Suprapubic skin (tissue), 4 donors: ENCODE results near the gene EPHB1. TPM values are rescaled to one million over a fixed set of nuclear protein-coding genes. Genes with fewer than 3 reads are reported as not detected.

Experiments used
- DNase-seq, 2 donors: peaks; one replicate each; pipeline ENCODE4 v3.0.0-alpha.2; 2019; ENCODE audit warnings: low spot score in 2 of 2
- H3K27ac ChIP-seq: fragments of 200-600 bp; sonication (generic); one replicate; pipeline ENCODE4 v1.5.1; 2019
- H3K27me3 ChIP-seq: fragments of 200-600 bp; sonication (generic); one replicate; pipeline ENCODE4 v1.5.1; 2019
- H3K36me3 ChIP-seq: fragments of 200-600 bp; sonication (generic); one replicate; pipeline ENCODE4 v1.5.1; 2019
- H3K4me1 ChIP-seq: fragments of 200-600 bp; sonication (generic); one replicate; pipeline ENCODE4 v1.5.1; 2019
- H3K4me3 ChIP-seq: fragments of 200-600 bp; sonication (generic); one replicate; pipeline ENCODE4 v1.5.1; 2019; ENCODE audit warnings: mild to moderate bottlenecking
- H3K9me3 ChIP-seq: fragments of 200-600 bp; sonication (generic); one replicate; pipeline ENCODE4 v1.5.1; 2019
- CTCF ChIP-seq, 2 donors: fragments of 200-600 bp in 1 of 2; fragments of 450-650 bp in 1 of 2; sonication (generic) in 1 of 2; IDR thresholded peaks; one replicate each; pipeline ENCODE4 v1.5.1; 2016 to 2019; ENCODE audit warnings: antibody characterized with exemption in 2 of 2, mild to moderate bottlenecking in 1 of 2, moderate library complexity in 1 of 2
- EP300 ChIP-seq: sonication (generic); formaldehyde crosslinking; IDR thresholded peaks from one replicate; pipeline ENCODE4 v1.6.1; 2017; ENCODE audit warnings: antibody characterized with exemption
- POLR2A ChIP-seq, 2 donors: fragments of 450-650 bp; IDR thresholded peaks; one replicate each; pipeline ENCODE4 v1.6.1; 2017; ENCODE audit warnings: antibody characterized with exemption in 2 of 2, mild to moderate bottlenecking in 2 of 2, moderate library complexity in 2 of 2
- POLR2AphosphoS5 ChIP-seq, 3 donors: sonication (generic); formaldehyde crosslinking; IDR thresholded peaks; one replicate each; pipeline ENCODE4 v1.6.1; 2017; ENCODE audit warnings: antibody characterized with exemption in 3 of 3
- WGBS: methylation state at CpG from one replicate; pipeline ENCODE4 v1.1.5; 2018; 5-methylcytosine and 5-hydroxymethylcytosine counted together
- total RNA-seq, 4 donors: library from RNA; depleted of rRNA; stranded (reverse); fragments of >200 nt; gene quantifications; one replicate each; pipeline ENCODE4 v1.1.0, GENCODE V29; 2016

Gene EPHB1
- total RNA-seq, 4 donors from 2014 or later = 8.5 to 30.7 (median 18.5) TPM

- H3K4me3 ChIP-seq = no peak overlapping the region
- no peaks in the 10 kb centered on the region for H3K27me3 ChIP-seq
- no peak for DNase-seq
- no peaks in the 10 kb centered on the region for H3K9me3 ChIP-seq
- no peaks in the 10 kb centered on the region for H3K36me3 ChIP-seq
- no peak overlapping the region for H3K27ac ChIP-seq
- TF ChIP-seq POLR2A (IDR thresholded peaks at IDR 0.05) (no peak), POLR2AphosphoS5 (IDR thresholded peaks at IDR 0.05) (no peak), CTCF (IDR thresholded peaks at IDR 0.05) (no peak), EP300 (no peak)
- WGBS = 55% methylated on average over 3 of the region's 3 CpGs
- H3K4me1 ChIP-seq = no peaks in the 10 kb centered on the region
These were observed 26.9 kb upstream of the EPHB1 start for GRCh38 chr3:134768116-134768515.

- no peak overlapping the region for H3K27ac ChIP-seq
These were observed 26.2 kb upstream of the EPHB1 start for GRCh38 chr3:134768837-134769236.

DNA sequence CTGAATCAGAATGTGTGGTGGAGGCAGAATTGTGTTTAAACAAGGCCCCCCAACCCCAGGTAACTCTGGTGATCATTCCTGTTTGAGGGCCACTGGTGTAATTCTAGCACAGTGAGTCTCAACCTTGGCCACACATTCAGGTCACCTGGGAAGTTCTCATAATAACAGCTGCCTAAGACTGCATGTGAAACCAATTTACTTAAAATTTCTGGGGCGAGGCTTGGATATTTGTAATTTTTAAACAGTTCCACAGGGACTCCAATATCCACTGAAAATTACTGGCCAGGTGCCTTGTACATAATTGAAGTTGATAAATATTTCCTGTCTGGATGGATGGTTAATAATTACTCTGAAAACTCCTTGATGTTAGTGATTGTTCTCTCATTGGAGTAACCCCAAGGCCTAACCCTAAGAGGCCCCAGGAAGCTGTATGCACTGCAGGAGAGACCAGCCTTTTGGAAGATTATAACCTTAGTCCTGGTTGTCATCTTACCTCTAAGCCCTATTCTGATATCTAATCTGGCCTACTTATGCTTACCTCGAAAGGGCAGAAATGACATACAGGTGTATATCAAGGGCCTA, 25.7 kb upstream of the EPHB1 start:
- Histone ChIP-seq H3K4me1 (no peaks in the 10 kb centered on the region), H3K27me3 (no peaks in the 10 kb centered on the region), H3K27ac (no peak overlapping the region), H3K9me3 (no peaks in the 10 kb centered on the region), H3K36me3 (no peaks in the 10 kb centered on the region), H3K4me3 (no peak overlapping the region)
- TF ChIP-seq EP300 (no peak), CTCF (IDR thresholded peaks at IDR 0.05) (no peak), POLR2AphosphoS5 (IDR thresholded peaks at IDR 0.05) (no peak), POLR2A (IDR thresholded peaks at IDR 0.05) (no peak)
- DNase-seq = no peak
- 75% methylated on average over 2 of the region's 2 CpGs for WGBS

More at GRCh38 chr3:134768837-134769236, 26.2 kb upstream of the EPHB1 start:
- H3K36me3 ChIP-seq = no peaks in the 10 kb centered on the region
- H3K4me1 ChIP-seq = no peaks in the 10 kb centered on the region
- H3K9me3 ChIP-seq = no peaks in the 10 kb centered on the region
- TF ChIP-seq POLR2A (IDR thresholded peaks at IDR 0.05) (no peak), EP300 (no peak), POLR2AphosphoS5 (IDR thresholded peaks at IDR 0.05) (no peak), CTCF (IDR thresholded peaks at IDR 0.05) (no peak)
- no peaks in the 10 kb centered on the region for H3K27me3 ChIP-seq
- 91% methylated on average over 5 of the region's 5 CpGs for WGBS
- no peak for DNase-seq
- H3K4me3 ChIP-seq = no peak overlapping the region

- Histone ChIP-seq H3K27me3 (no peaks in the 10 kb centered on the region), H3K4me1 (no peaks in the 10 kb centered on the region), H3K4me3 (no peak overlapping the region), H3K27ac (no peak overlapping the region), H3K9me3 (no peaks in the 10 kb centered on the region), H3K36me3 (no peaks in the 10 kb centered on the region)
- TF ChIP-seq EP300 = no peak
- TF ChIP-seq POLR2AphosphoS5 (IDR thresholded peaks at IDR 0.05) = no peak
- no peak for TF ChIP-seq CTCF (IDR thresholded peaks at IDR 0.05)
- DNase-seq = no peak
- 73% methylated on average over 3 of the region's 3 CpGs for WGBS
These were observed 23.0 kb upstream of the EPHB1 start for GRCh38 chr3:134772011-134772410.

DNA sequence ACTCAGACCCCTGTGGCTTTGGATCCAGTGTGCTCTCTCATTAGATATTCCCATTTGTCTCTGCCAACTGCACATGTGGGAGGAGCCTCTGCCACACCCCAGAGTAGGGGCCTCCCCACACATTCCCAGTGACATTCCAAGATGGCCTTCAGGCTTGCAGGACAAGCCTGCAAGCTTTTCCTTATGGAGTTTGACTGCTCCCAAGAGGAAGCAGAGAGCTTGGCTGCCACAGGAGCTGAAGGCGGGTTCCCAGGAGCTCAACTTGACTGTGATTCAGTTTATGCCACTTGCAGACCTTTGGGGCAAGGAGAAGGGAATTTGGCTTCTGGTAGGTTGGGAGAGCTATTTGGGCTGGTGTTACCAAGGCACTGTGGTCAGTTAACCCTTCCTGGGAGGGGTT, 22.5 kb upstream of the EPHB1 start:
- Histone ChIP-seq H3K36me3 (no peaks in the 10 kb centered on the region), H3K27ac (no peak overlapping the region), H3K27me3 (no peaks in the 10 kb centered on the region), H3K9me3 (no peaks in the 10 kb centered on the region), H3K4me1 (no peaks in the 10 kb centered on the region), H3K4me3 (no peak overlapping the region)
- no peak for DNase-seq
- WGBS = 67% methylated on average over 1 of the region's 1 CpG
- no peak for TF ChIP-seq EP300
- TF ChIP-seq POLR2A (IDR thresholded peaks at IDR 0.05) = no peak
- no peak for TF ChIP-seq CTCF (IDR thresholded peaks at IDR 0.05)
- no peak for TF ChIP-seq POLR2AphosphoS5 (IDR thresholded peaks at IDR 0.05)
